B cell (primary cell): ENCODE measurements around the gene DAPP1. TPM values are rescaled to one million over a fixed set of nuclear protein-coding genes. Genes with fewer than 3 reads are reported as not detected.

Experiments used
- ATAC-seq: fragments of 200-7000 bp; cut with Tn5 transposase; one replicate; pipeline ENCODE4 v1.10.0; 2021; ENCODE audit warnings: low read depth, mild to moderate bottlenecking, moderate number of reproducible peaks, moderate library complexity
- CTCF ChIA-PET: fragments of 350-600 bp; sonication (Branson Sonifier 250); formaldehyde crosslinking; loops from one replicate; lab custom pipeline; 2021; ENCODE audit warnings: antibody characterized with exemption, inconsistent platforms; lab: Charles Lee
- POLR2A ChIA-PET: fragments of 350-600 bp; sonication (Branson Sonifier 250); formaldehyde crosslinking; loops from one replicate; lab custom pipeline; 2021; ENCODE audit warnings: antibody characterized with exemption; lab: Charles Lee
- DNase-seq: peaks from one replicate; pipeline ENCODE4 v3.0.0; 2013
- H2AFZ ChIP-seq: 2 replicates; pipeline ENCODE4 v1.6.1; 2012; ENCODE audit warnings: mild to moderate bottlenecking, low read depth, low read length; ENCODE audit not compliant: insufficient read depth, poor library complexity, severe bottlenecking
- H3K27ac ChIP-seq, 2 donors: 1 replicate in 1 of 2; 2 replicates in 1 of 2; pipeline ENCODE4 v1.5.1; 2012 to 2013; ENCODE audit warnings: low read length in 2 of 2, mild to moderate bottlenecking in 2 of 2, moderate library complexity in 1 of 2
- H3K27me3 ChIP-seq, 4 experiments: fragments of 200-600 bp in 1 of 4; sonication (generic) in 1 of 4; replicated peaks in 1 of 4; 1 replicate in 2 of 4; 2 replicates in 2 of 4; pipeline versions ENCODE4 v1.6.1 to v1.7.0; 2013 to 2016; ENCODE audit warnings: low read length in 3 of 4, mild to moderate bottlenecking in 2 of 4, mixed read lengths in 1 of 4, moderate library complexity in 1 of 4; ENCODE audit not compliant: insufficient read depth in 4 of 4, control insufficient read depth in 3 of 4; ENCODE audit errors: control extremely low read depth in 1 of 4
- H3K36me3 ChIP-seq, 2 experiments: replicated peaks in 1 of 2; 1 replicate in 1 of 2; 2 replicates in 1 of 2; pipeline versions ENCODE4 v1.6.1 to v1.7.1; 2013; ENCODE audit warnings: low read length in 1 of 2; ENCODE audit not compliant: insufficient read depth in 2 of 2, control insufficient read depth in 1 of 2; ENCODE audit errors: control extremely low read depth in 1 of 2, extremely low read depth in 1 of 2
- H3K4me1 ChIP-seq, 2 donors: fragments of 200-600 bp in 1 of 2; sonication (generic) in 1 of 2; 1 replicate in 1 of 2; 2 replicates in 1 of 2; pipeline versions ENCODE4 v1.5.1 to v1.6.1; 2013 to 2017; ENCODE audit warnings: low read length in 2 of 2; ENCODE audit not compliant: control insufficient read depth in 2 of 2, insufficient read depth in 2 of 2
- H3K4me2 ChIP-seq: replicated peaks from 2 replicates; pipeline ENCODE3; 2012; ENCODE audit warnings: mild to moderate bottlenecking, low read depth, low read length; ENCODE audit not compliant: poor library complexity, severe bottlenecking
- H3K4me3 ChIP-seq, 5 experiments: fragments of 200-600 bp in 1 of 5; sonication (generic) in 1 of 5; 1 replicate in 3 of 5; 2 replicates in 2 of 5; pipeline versions ENCODE4 v1.5.1 to v1.7.0; 2011 to 2016; ENCODE audit warnings: low read length in 4 of 5, mild to moderate bottlenecking in 4 of 5, low read depth in 2 of 5, control low read depth in 1 of 5, moderate library complexity in 1 of 5; ENCODE audit not compliant: insufficient read depth in 1 of 5; ENCODE audit errors: control extremely low read depth in 1 of 5, extremely low read depth in 1 of 5
- H3K79me2 ChIP-seq: fragments of 200-600 bp; sonication (generic); one replicate; pipeline ENCODE4 v1.6.0; 2016; ENCODE audit warnings: low read length; ENCODE audit not compliant: control insufficient read depth, insufficient read depth
- H3K9ac ChIP-seq: fragments of 200-600 bp; sonication (generic); 2 replicates; pipeline ENCODE4 v1.6.1; 2017; ENCODE audit warnings: mild to moderate bottlenecking, low read length, moderate library complexity
- H3K9me3 ChIP-seq, 3 donors: one replicate each; pipeline versions ENCODE4 v1.6.1 to v1.7.1; 2013; ENCODE audit warnings: low read length in 2 of 3; ENCODE audit not compliant: control insufficient read depth in 2 of 3, insufficient read depth in 1 of 3; ENCODE audit errors: control extremely low read depth in 1 of 3
- H4K20me1 ChIP-seq: 2 replicates; pipeline ENCODE4 v1.6.0; 2012; ENCODE audit warnings: mild to moderate bottlenecking, low read length; ENCODE audit not compliant: insufficient read depth, control insufficient read depth, poor library complexity, severe bottlenecking
- H3K27ac Mint-ChIP-seq: one replicate; pipeline ENCODE4 v1.8.0; 2021; ENCODE audit warnings: mixed read lengths
- H3K27me3 Mint-ChIP-seq: one replicate; pipeline ENCODE4 v1.8.0; 2021; ENCODE audit warnings: mixed read lengths
- H3K4me1 Mint-ChIP-seq: one replicate; pipeline ENCODE4 v1.8.0; 2021; ENCODE audit warnings: mixed read lengths
- H3K4me3 Mint-ChIP-seq: one replicate; pipeline ENCODE4 v1.8.0; 2021; ENCODE audit warnings: mixed read lengths
- H3K9me3 Mint-ChIP-seq: one replicate; pipeline ENCODE4 v1.8.0; 2022; ENCODE audit warnings: mixed read lengths; ENCODE audit not compliant: insufficient read depth
- CTCF ChIP-seq: fragments of 200-600 bp; IDR thresholded peaks from one replicate; pipeline ENCODE4 v1.8.0; 2022; ENCODE audit warnings: antibody characterized with exemption, mild to moderate bottlenecking
- EZH2 ChIP-seq: IDR thresholded peaks from 2 replicates; pipeline ENCODE4 v1.6.1; 2012; ENCODE audit warnings: borderline replicate concordance, low read depth, mild to moderate bottlenecking, moderate library complexity, low read length; ENCODE audit not compliant: insufficient read depth, poor library complexity, severe bottlenecking
- whole genome bisulfite sequencing: methylation state at CpG from one replicate; pipeline ENCODE4 v1.1.5; 2013; ENCODE audit warnings: missing lambda C conversion rate; ENCODE audit not compliant: insufficient coverage; 5-methylcytosine and 5-hydroxymethylcytosine counted together
- intact Hi-C: fragments of 100-400 bp; cut with micrococcal nuclease; formaldehyde crosslinking; loops from one replicate; pipeline ENCODE4 v1.10.0; 2022
- polyA plus RNA-seq: library from polyadenylated mRNA; depleted of rRNA; stranded (reverse); fragments of >200 nt; gene quantifications from 2 replicates; pipeline ENCODE4 v1.2.3, GENCODE V29; 2012
- total RNA-seq, 2 donors: library from RNA; stranded (reverse); fragments of 120-200 nt in 1 of 2; gene quantifications; 1 replicate in 1 of 2; 2 replicates in 1 of 2; pipeline versions ENCODE4 v1.2.3 to v1.2.4, GENCODE V29; 2013 to 2022

The DAPP1 gene
- total and polyA plus RNA-seq, 2 donors (not counting 1 experiment from before 2014, with no cell fraction given), result 82.5 to 166 TPM

DNA sequence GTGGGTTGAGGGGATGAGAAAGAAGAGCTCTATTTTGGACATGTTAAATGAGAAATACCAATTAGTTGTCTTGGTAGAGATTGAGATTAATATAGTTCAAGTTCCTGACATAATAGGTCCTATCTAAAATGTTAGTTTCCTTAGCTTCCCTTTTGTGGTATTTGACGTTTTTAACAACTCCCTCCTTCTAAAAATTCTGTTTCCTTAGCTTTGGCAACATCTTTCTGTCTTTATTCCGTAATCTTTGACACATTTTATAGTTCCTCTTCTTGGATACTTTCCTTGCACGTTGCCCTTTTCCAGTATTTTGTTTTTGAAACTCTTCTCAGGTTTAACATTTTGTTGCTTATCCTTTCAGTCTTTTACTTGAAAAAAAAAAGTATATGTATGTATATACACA is 40.7 kb downstream of the DAPP1 start:
- H3K27ac ChIP-seq, result peak overlapping the region in 1 of 2 donors; percentile 84
- no peaks in the 10 kb centered on the region for H3K27me3 ChIP-seq
- H3K9ac ChIP-seq, result no peak overlapping the region
- peaks cover 31% of the 10 kb centered on the region for H4K20me1 ChIP-seq
- H3K4me1 ChIP-seq, result peaks cover 47 to 48% of the 10 kb centered on the region in 2 donors
- H3K9me3 ChIP-seq, result no peaks in the 10 kb centered on the region
- peak overlapping the region; percentile 33 for H3K4me3 Mint-ChIP-seq
- ChIA-PET CTCF (interaction anchor here (0.7 to 1.8 kb wide), 8 partner anchors 10 to 49 kb away, joined by 3 to 9 read pairs (median 4); partner anchors contain the start of gene DAPP1), POLR2A (interaction anchor here (1.3 kb wide), 1 partner anchor 41 kb away, joined by 5 read pairs; the partner anchor contains the start of gene DAPP1)
- peaks cover 67% of the 10 kb centered on the region for H3K4me1 Mint-ChIP-seq
- H3K27ac Mint-ChIP-seq, result peak overlapping the region; percentile 93
- H3K9me3 Mint-ChIP-seq, result no peaks in the 10 kb centered on the region
- no peak for ATAC-seq
- no peaks in the 10 kb centered on the region for H3K27me3 Mint-ChIP-seq
- H3K4me2 ChIP-seq, result no peak overlapping the region
- WGBS, result no CpG with 5 or more reads among the region's 3 CpGs
- H3K36me3 ChIP-seq, result peaks cover 30 to 51% of the 10 kb centered on the region in 2 experiments
- H3K4me3 ChIP-seq, result peak overlapping the region in 1 of 5 experiments; percentile 25
- peaks cover 81% of the 10 kb centered on the region for H3K79me2 ChIP-seq
- TF ChIP-seq EZH2 (no peak), CTCF (no peak)
- no peak for DNase-seq
- intact Hi-C loops, result loop anchor here (5.0 kb wide), 1 partner anchor 35 kb away; the partner anchor contains the start of gene LAMTOR3
- H2AFZ ChIP-seq, result no peak overlapping the region

- Mint-ChIP-seq H3K27me3 (no peaks in the 10 kb centered on the region), H3K9me3 (no peaks in the 10 kb centered on the region), H3K4me1 (peaks cover 62% of the 10 kb centered on the region), H3K4me3 (peak overlapping the region; percentile 70), H3K27ac (peak overlapping the region; percentile 82)
- no peak overlapping the region for H3K4me3 ChIP-seq
- H3K4me2 ChIP-seq, result peak overlapping the region; percentile 47
- no peaks in the 10 kb centered on the region for H3K27me3 ChIP-seq
- H2AFZ ChIP-seq, result no peak overlapping the region
- CTCF ChIA-PET, result interaction anchor here (1.3 to 1.4 kb wide), 3 partner anchors 18 to 51 kb away, joined by 3 to 7 read pairs (median 4); no protein-coding TSS in a partner anchor
- peaks cover 32% of the 10 kb centered on the region for H4K20me1 ChIP-seq
- DNase-seq (peak; percentile 31), ATAC-seq (peak; percentile 51)
- POLR2A ChIA-PET, result interaction anchor here (0.6 kb wide), 1 partner anchor 1488 kb away, joined by 9 read pairs; no protein-coding TSS in a partner anchor
- 9% methylated on average over 2 of the region's 2 CpGs for WGBS
- no peak overlapping the region for H3K9ac ChIP-seq
- peak overlapping the region; percentile 5 to 68 for H3K27ac ChIP-seq
- TF ChIP-seq EZH2 (no peak), CTCF (no peak)
- no peaks in the 10 kb centered on the region for H3K9me3 ChIP-seq
- peaks cover 27 to 47% of the 10 kb centered on the region in 2 experiments for H3K36me3 ChIP-seq
- peaks cover 73% of the 10 kb centered on the region for H3K79me2 ChIP-seq
- H3K4me1 ChIP-seq, result peaks cover 44% of the 10 kb centered on the region in 2 donors
- intact Hi-C loops, result loop anchor here (5.0 kb wide), 1 partner anchor 33 kb away; the partner anchor contains the start of gene LAMTOR3
These were observed 43.0 kb downstream of the DAPP1 start for GRCh38 chr4:99859618-99860017.
